WERI-Rb-1 (cell line): Measurements from ENCODE around the gene ME2.
"Not testable (repeated sequence)": the region's sequence is repeated elsewhere in the genome, so short reads cannot be mapped to it uniquely, and the experiment has no call there.

Experiments used
- DNase-seq: peaks from one replicate; pipeline ENCODE4 v3.0.0-alpha.2; 2020
- H3K27ac ChIP-seq: fragments of 250-450 bp; sonication (Bioruptor Pico); 2 replicates; pipeline ENCODE4 v1.5.1; 2020; ENCODE audit warnings: mild to moderate bottlenecking, moderate library complexity
- H3K27me3 ChIP-seq: fragments of 250-450 bp; sonication (Bioruptor Pico); 2 replicates; pipeline ENCODE4 v1.5.1; 2021; ENCODE audit warnings: mild to moderate bottlenecking, low read depth, moderate library complexity; ENCODE audit not compliant: insufficient read depth, severe bottlenecking
- H3K36me3 ChIP-seq: fragments of 250-450 bp; sonication (Bioruptor Pico); 2 replicates; pipeline ENCODE4 v1.5.1; 2020; ENCODE audit warnings: mild to moderate bottlenecking, moderate library complexity
- H3K4me3 ChIP-seq: 2 replicates; pipeline ENCODE4 v1.5.1; 2011; ENCODE audit warnings: low read depth, mild to moderate bottlenecking, control low read depth, low read length
- H3K9me3 ChIP-seq: fragments of 250-450 bp; sonication (Bioruptor Pico); 2 replicates; pipeline ENCODE4 v1.5.1; 2021; ENCODE audit warnings: mild to moderate bottlenecking, moderate library complexity; ENCODE audit not compliant: severe bottlenecking
- CTCF ChIP-seq: IDR thresholded peaks from 2 replicates; pipeline ENCODE4 v1.5.1; 2011; ENCODE audit warnings: low read depth, mild to moderate bottlenecking, control low read depth, inconsistent platforms, low read length

ME2 gene

DNA sequence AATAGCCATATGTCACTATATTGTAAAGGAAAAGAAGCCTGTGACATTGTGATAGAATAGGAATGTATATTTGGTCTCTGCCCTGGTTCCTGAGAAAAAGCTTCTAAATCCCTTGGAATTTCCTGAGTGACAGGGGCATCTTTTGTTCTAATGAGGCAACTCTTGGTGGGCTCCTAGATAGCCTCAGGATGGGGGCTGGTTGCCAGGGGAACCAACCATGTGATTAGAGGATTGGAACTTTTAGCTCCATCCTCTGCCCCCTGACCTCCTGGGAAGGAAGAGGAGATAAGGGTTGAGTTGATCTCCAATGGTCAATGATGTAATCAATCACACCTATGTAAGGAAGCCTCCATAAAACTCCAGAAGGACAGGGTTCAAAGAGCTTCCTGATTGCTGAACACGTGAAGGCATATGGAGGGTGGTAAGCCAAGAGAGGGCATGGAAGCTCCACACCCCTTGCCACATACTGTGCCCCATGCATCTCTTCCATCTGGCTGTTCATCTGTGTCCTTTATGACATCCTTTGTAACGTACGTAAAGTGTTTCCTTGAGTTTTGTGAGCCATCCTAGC lies 2.9 kb upstream of the ME2 start:
- TF ChIP-seq CTCF: no peak
- no peak for DNase-seq
- Histone ChIP-seq H3K36me3 (no peaks in the 10 kb centered on the region; the same call in 1 of the 2 replicates), H3K4me3 (no peak overlapping the region), H3K27me3 (no peaks in the 10 kb centered on the region), H3K27ac (no peak overlapping the region), H3K9me3 (no peaks in the 10 kb centered on the region)

GRCh38 chr18:50877545-50878265 lies 1.2 kb upstream of the ME2 start:
- Histone ChIP-seq H3K4me3 (peak overlapping the region; percentile 77), H3K36me3 (no peaks in the 10 kb centered on the region; the same call in 1 of the 2 replicates), H3K27ac (no peak overlapping the region), H3K27me3 (no peaks in the 10 kb centered on the region), H3K9me3 (no peaks in the 10 kb centered on the region)
- TF ChIP-seq CTCF: no peak
- no peak for DNase-seq

DNA sequence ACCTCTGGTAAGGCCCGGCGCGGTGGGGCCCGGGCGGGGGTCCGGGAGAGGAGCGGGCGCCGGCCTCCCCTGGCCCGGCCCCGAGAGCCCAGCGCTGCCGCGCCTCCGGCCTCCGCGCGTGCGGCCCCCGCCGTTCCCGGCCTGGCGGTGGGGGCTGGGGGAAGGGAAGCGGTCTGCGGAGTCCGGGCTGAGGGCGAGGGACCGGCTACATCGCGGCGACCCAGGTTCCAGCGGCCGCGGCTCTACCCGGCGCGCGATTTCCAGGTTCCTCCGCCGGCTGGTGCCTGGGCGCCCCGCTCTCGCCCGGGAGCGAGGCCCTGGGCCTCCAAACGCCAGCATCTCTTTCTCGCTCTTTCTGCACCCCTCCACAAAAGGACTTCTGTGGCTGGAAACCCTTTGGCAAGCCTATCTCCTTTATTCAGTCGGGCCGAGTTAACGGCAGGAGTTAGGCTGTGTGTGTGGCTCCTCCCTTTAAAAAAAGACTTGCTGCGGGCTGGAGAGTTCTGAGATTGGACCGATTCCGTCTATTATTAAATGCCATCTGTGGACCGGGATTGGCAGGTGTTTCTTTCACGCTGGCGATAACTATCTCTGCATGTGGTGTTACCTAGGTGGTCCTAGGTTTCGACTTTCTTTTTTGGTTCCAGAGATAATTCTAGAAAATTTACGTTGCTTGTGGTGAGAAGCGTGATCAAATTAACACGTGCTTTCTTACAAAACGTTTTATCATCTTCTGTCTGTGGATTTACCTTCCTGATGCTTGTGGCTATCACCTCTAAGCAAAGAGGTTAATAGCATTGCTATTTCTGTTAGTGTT lies 592 bp downstream of the ME2 start:
- Histone ChIP-seq H3K36me3 (no peaks in the 10 kb centered on the region; the same call in 1 of the 2 replicates), H3K9me3 (no peaks in the 10 kb centered on the region), H3K27ac (peak overlapping the region; percentile 87), H3K27me3 (no peaks in the 10 kb centered on the region), H3K4me3 (peak overlapping the region; percentile 77)
- peak; percentile 41 for DNase-seq
- TF ChIP-seq CTCF: no peak

DNA sequence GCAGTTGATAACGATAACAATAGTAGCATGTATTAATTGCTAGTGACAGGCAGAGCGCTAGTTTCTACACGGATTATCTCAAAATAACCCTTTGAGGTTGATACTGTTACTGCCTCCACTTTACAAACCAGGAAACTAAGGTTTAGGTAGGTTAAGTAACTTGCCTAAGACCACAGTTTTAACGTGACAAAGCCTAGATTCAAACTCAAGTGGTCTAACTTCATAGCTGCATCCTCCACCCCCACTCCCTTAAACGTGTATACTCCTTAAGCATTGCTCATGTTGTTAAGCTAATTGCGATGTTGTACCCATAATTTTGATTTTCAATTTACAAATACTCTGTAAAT lies 1.2 kb downstream of the ME2 start:
- Histone ChIP-seq H3K4me3 (peak overlapping the region; percentile 77), H3K27ac (no peak overlapping the region), H3K36me3 (no peaks in the 10 kb centered on the region; the same call in 1 of the 2 replicates), H3K9me3 (no peaks in the 10 kb centered on the region), H3K27me3 (no peaks in the 10 kb centered on the region)
- no peak for TF ChIP-seq CTCF
- DNase-seq: no peak

- H3K4me3 ChIP-seq, H3K9me3 ChIP-seq, H3K36me3 ChIP-seq, H3K27ac ChIP-seq, H3K27me3 ChIP-seq, DNase-seq: not testable (repeated sequence)
These were observed 2.0 kb downstream of the ME2 start for GRCh38 chr18:50880944-50881343.

DNA sequence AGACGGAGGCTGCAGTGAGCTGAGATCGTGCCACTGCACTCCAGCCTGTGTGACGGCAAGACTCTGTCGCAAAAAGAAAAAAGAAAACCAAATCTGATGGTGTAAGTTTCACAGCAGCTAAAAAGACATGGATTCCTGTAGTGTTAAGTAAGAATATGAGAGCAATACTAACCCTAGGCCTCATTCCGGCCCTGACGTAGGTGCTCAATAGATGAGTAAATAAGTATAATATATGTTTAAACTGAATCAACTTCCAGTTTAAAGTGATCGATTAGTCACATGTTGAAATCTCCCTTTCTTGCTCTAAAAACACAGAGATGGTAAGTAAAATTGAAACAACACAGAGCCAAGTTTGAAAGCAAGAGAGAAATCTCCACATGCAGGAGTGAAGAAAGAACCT lies 8.0 kb downstream of the ME2 start:
- Histone ChIP-seq H3K9me3 (no peaks in the 10 kb centered on the region), H3K27ac (no peak overlapping the region), H3K4me3 (no peak overlapping the region), H3K27me3 (no peaks in the 10 kb centered on the region), H3K36me3 (no peaks in the 10 kb centered on the region)
- no peak for TF ChIP-seq CTCF
- no peak for DNase-seq
